SK-N-SH (cell line): Measurements from ENCODE around the gene NEUROD6.

ENCODE experiments used
- NFIC ChIP-seq: IDR thresholded peaks from 2 replicates; pipeline ENCODE4 v1.4.0; 2012; ENCODE audit warnings: borderline replicate concordance
- RAD21 ChIP-seq: IDR thresholded peaks from 2 replicates; pipeline ENCODE4 v1.6.1; 2012; ENCODE audit warnings: mild to moderate bottlenecking, low read length
- RFX5 ChIP-seq: IDR thresholded peaks from 2 replicates; pipeline ENCODE4 v1.6.1; 2012; ENCODE audit warnings: mild to moderate bottlenecking, improper control_type of control experiment, low read length

GRCh38 chr7:31363496-31363895 lies 23.0 kb upstream of the NEUROD6 start:
- TF ChIP-seq NFIC = no peak
- no peak for TF ChIP-seq RFX5
- no peak for TF ChIP-seq RAD21
